ENCODE results near the gene EVL. TPM values are rescaled to one million over a fixed set of nuclear protein-coding genes. Genes with fewer than 3 reads are reported as not detected.

Gene EVL
- total and polyA plus RNA-seq, 2 of the 8 experiments (the other 6 are each of a cell fraction or from before 2014, with no cell fraction given): 30.7 to 64.6 TPM

GRCh38 chr14:100035700-100036099 is 29.5 kb upstream of the EVL start:
- Histone ChIP-seq H4K20me1 (replicated peaks in 1 of 2; ENCODE audit: control insufficient read depth in 1 of 2, insufficient read depth in 2 of 2, low read length in 2 of 2) (peaks cover 0 to 6% of the 10 kb centered on the region in 2 experiments), H3K4me3 (ENCODE audit: extremely low read depth in 1 of 4, insufficient read depth in 2 of 4, low read depth in 3 of 4, low read length in 4 of 4) (no peak overlapping the region), H3K79me2 (ENCODE audit: control insufficient read depth in 1 of 2, insufficient read depth in 2 of 2, low read length in 2 of 2) (peaks cover 0 to 1% of the 10 kb centered on the region in 2 experiments; a peak in 1 of 4 replicates), H3K9me3 (ENCODE audit: insufficient read depth in 2 of 2, low read depth in 1 of 2, low read length in 1 of 2) (no peaks in the 10 kb centered on the region), H3K4ac (replicated peaks; ENCODE audit: insufficient read length, low read depth, low read length) (no peak overlapping the region), H3K56ac (replicated peaks; ENCODE audit: insufficient read length, low read depth, low read length) (no peak overlapping the region), H3K27me3 (replicated peaks in 1 of 4; ENCODE audit: control insufficient read depth in 3 of 4, extremely low read depth in 1 of 4, insufficient read depth in 3 of 4, low read length in 3 of 4) (no peaks in the 10 kb centered on the region), H3K9ac (replicated peaks in 1 of 4; ENCODE audit: extremely low read depth in 1 of 4, low read depth in 3 of 4, low read length in 3 of 4) (no peak overlapping the region), H3K4me1 (replicated peaks in 1 of 4; ENCODE audit: control insufficient read depth in 3 of 4, insufficient read depth in 4 of 4, low read length in 3 of 4) (no peaks in the 10 kb centered on the region; a peak in 1 of 7 replicates), H3K18ac (ENCODE audit: extremely low read depth, low read length) (no peak overlapping the region), H4K91ac (replicated peaks; ENCODE audit: insufficient read length, low read length) (no peak overlapping the region), H3K36me3 (ENCODE audit: control insufficient read depth in 2 of 4, insufficient read depth in 4 of 4, low read length in 3 of 4) (no peaks in the 10 kb centered on the region), H3K27ac (ENCODE audit: low read depth, low read length) (no peak overlapping the region), H2BK12ac (ENCODE audit: low read depth, low read length) (no peak overlapping the region), H4K8ac (ENCODE audit: extremely low read depth, insufficient read depth, low read length) (no peak overlapping the region), H2BK5ac (ENCODE audit: low read depth, low read length) (no peak overlapping the region), H3K14ac (ENCODE audit: insufficient read length) (no peak overlapping the region), H2AK5ac (ENCODE audit: low read depth, low read length) (no peak overlapping the region), H3K23ac (ENCODE audit: insufficient read length) (no peak overlapping the region), H3K4me2 (ENCODE audit: insufficient read depth in 1 of 2, low read depth in 2 of 2, low read length in 2 of 2) (no peak overlapping the region), H3K23me2 (ENCODE audit: low read depth, low read length) (no peaks in the 10 kb centered on the region), H2BK15ac (ENCODE audit: low read length) (no peak overlapping the region), H3K79me1 (ENCODE audit: low read depth, low read length) (no peaks in the 10 kb centered on the region; the same call in 1 of the 2 replicates), H4K5ac (ENCODE audit: insufficient read length, low read depth, low read length) (no peak overlapping the region), H2BK120ac (replicated peaks; ENCODE audit: low read depth, low read length) (no peak overlapping the region), H2AFZ (ENCODE audit: low read length) (no peak overlapping the region), H2BK20ac (ENCODE audit: low read length) (no peak overlapping the region)
- DNase-seq (ENCODE audit: low read depth in 1 of 2, low spot score in 2 of 2): no peak
- TF ChIP-seq CBX5 (IDR thresholded peaks at IDR 0.05; ENCODE audit: low read depth, low read length) (no peak), BRCA1 (IDR thresholded peaks at IDR 0.05; ENCODE audit: low read depth, low read length) (0 out of 2 replicates have a peak, but pooled peaks have one; percentile 23), CTCF (IDR thresholded peaks at IDR 0.05; ENCODE audit: control extremely low read depth in 1 of 3, insufficient read depth in 1 of 3, low read depth in 1 of 3, low read length in 3 of 3) (peak; percentile 39 to 44 (median 43)), CREB1 (IDR thresholded peaks at IDR 0.05) (no peak), TBP (IDR thresholded peaks at IDR 0.05; ENCODE audit: low read depth, low read length) (no peak), SUZ12 (IDR thresholded peaks at IDR 0.05; ENCODE audit: low read length) (no peak), GTF2F1 (IDR thresholded peaks at IDR 0.05; ENCODE audit: borderline replicate concordance, low read depth, low read length) (no peak), FOSL1 (IDR thresholded peaks at IDR 0.05; ENCODE audit: insufficient read depth, low read depth, low read length) (no peak), RAD21 (IDR thresholded peaks at IDR 0.05 in 1 of 2, conservative IDR thresholded peaks at IDR 0.05 in 1 of 2; ENCODE audit: low read depth in 2 of 2, low read length in 2 of 2) (peak; percentile 22 to 48; a peak in 3 of 4 replicates), SP4 (IDR thresholded peaks at IDR 0.05; ENCODE audit: low read length) (no peak)
- 88% methylated on average over 2 of the region's 2 CpGs; no CpG with 5 or more reads in 1 of the 2 experiments for WGBS, 2 experiments (ENCODE audit: extremely low coverage in 1 of 2, insufficient coverage in 1 of 2, insufficient read length in 1 of 2, insufficient replicate concordance in 2 of 2, low coverage in 1 of 2, low lambda C conversion rate in 2 of 2, missing lambda C conversion rate in 1 of 2)
- CTCF ChIA-PET (ENCODE audit: partially characterized antibody): interaction anchor here (0.6 to 7.7 kb wide), 15 partner anchors 9 to 82 kb away, joined by 3 to 40 read pairs (median 4); no protein-coding TSS in a partner anchor
- POLR2A ChIA-PET (ENCODE audit: partially characterized antibody): interaction anchor here (1.9 kb wide), 1 partner anchor 11 kb away, joined by 6 read pairs; no protein-coding TSS in a partner anchor
- FAIRE-seq: peak; percentile 39

All from H1 (cell line).